Liver (tissue), 9 donors: ENCODE data around the gene PNKD. TPM values are rescaled to one million over a fixed set of nuclear protein-coding genes. Genes with fewer than 3 reads are reported as not detected.
A peak's percentile ranks its signal among the peaks of the same experiment; 100 is the strongest.

Source experiments
- DNase-seq: peaks from one replicate; pipeline ENCODE4 v3.0.0-alpha.2; 2017; ENCODE audit warnings: low spot score
- H3K27ac ChIP-seq, 2 donors: one replicate each; pipeline ENCODE4 v1.7.0; 2013; ENCODE audit warnings: inconsistent platforms in 2 of 2, low read length in 2 of 2, control low read depth in 1 of 2, low read depth in 1 of 2, mild to moderate bottlenecking in 1 of 2
- H3K27me3 ChIP-seq, 4 donors: one replicate each; pipeline versions ENCODE4 v1.6.1 to v1.7.0; 2013; ENCODE audit warnings: low read length in 3 of 4, inconsistent platforms in 1 of 4, mild to moderate bottlenecking in 1 of 4, moderate library complexity in 1 of 4; ENCODE audit not compliant: control insufficient read depth in 4 of 4, insufficient read depth in 4 of 4
- H3K36me3 ChIP-seq, 4 donors: one replicate each; pipeline versions ENCODE4 v1.6.1 to v1.7.0; 2013; ENCODE audit warnings: low read length in 3 of 4, mild to moderate bottlenecking in 3 of 4, low read depth in 1 of 4, moderate library complexity in 1 of 4; ENCODE audit not compliant: control insufficient read depth in 4 of 4, insufficient read depth in 3 of 4
- H3K4me1 ChIP-seq, 4 donors: one replicate each; pipeline versions ENCODE4 v1.6.1 to v1.7.0; 2013; ENCODE audit warnings: low read length in 3 of 4, mild to moderate bottlenecking in 3 of 4, moderate library complexity in 1 of 4; ENCODE audit not compliant: control insufficient read depth in 4 of 4, insufficient read depth in 4 of 4
- H3K4me3 ChIP-seq, 3 donors: one replicate each; pipeline versions ENCODE4 v1.6.1 to v1.7.0; 2013; ENCODE audit warnings: low read length in 3 of 3, control low read depth in 1 of 3, low read depth in 1 of 3, mild to moderate bottlenecking in 1 of 3
- H3K9ac ChIP-seq, 2 donors: one replicate each; pipeline ENCODE4 v1.7.0; 2013; ENCODE audit warnings: low read length in 2 of 2, mild to moderate bottlenecking in 2 of 2, moderate library complexity in 2 of 2, control low read depth in 1 of 2, low read depth in 1 of 2
- H3K9me3 ChIP-seq, 4 donors: one replicate each; pipeline versions ENCODE4 v1.6.1 to v1.7.0; 2013; ENCODE audit warnings: low read length in 3 of 4; ENCODE audit not compliant: control insufficient read depth in 4 of 4
- EGR1 ChIP-seq, 2 donors: IDR thresholded peaks; 2 replicates each; pipeline ENCODE4 v1.6.1; 2016 to 2018; ENCODE audit warnings: antibody characterized with exemption in 2 of 2, low read depth in 2 of 2
- FOXA1 ChIP-seq: IDR thresholded peaks from 2 replicates; pipeline ENCODE4 v1.6.1; 2016; ENCODE audit warnings: antibody characterized with exemption
- GABPA ChIP-seq, 2 donors: IDR thresholded peaks in 1 of 2; conservative IDR thresholded peaks in 1 of 2; 2 replicates each; pipeline ENCODE4 v1.6.1; 2016; ENCODE audit warnings: antibody characterized with exemption in 2 of 2, mild to moderate bottlenecking in 1 of 2, moderate library complexity in 1 of 2
- HNF4G ChIP-seq: IDR thresholded peaks from 2 replicates; pipeline ENCODE4 v1.6.1; 2016; ENCODE audit warnings: antibody characterized with exemption
- NR2F2 ChIP-seq: IDR thresholded peaks from 2 replicates; pipeline ENCODE4 v1.6.1; 2016; ENCODE audit warnings: antibody characterized with exemption
- RAD21 ChIP-seq, 2 donors: IDR thresholded peaks; 2 replicates each; pipeline ENCODE4 v1.6.1; 2016; ENCODE audit warnings: antibody characterized with exemption in 2 of 2, mild to moderate bottlenecking in 2 of 2
- RXRA ChIP-seq, 2 donors: IDR thresholded peaks; 2 replicates each; pipeline ENCODE4 v1.6.1; 2017 to 2018; ENCODE audit warnings: antibody characterized with exemption in 2 of 2, mild to moderate bottlenecking in 1 of 2
- SP1 ChIP-seq: IDR thresholded peaks from 2 replicates; pipeline ENCODE4 v1.6.1; 2018; ENCODE audit warnings: antibody characterized with exemption, mild to moderate bottlenecking
- TAF1 ChIP-seq: conservative IDR thresholded peaks from 2 replicates; pipeline ENCODE4 v1.6.1; 2016; ENCODE audit warnings: antibody characterized with exemption, mild to moderate bottlenecking
- YY1 ChIP-seq: IDR thresholded peaks from 2 replicates; pipeline ENCODE4 v1.6.1; 2016; ENCODE audit warnings: antibody characterized with exemption, mild to moderate bottlenecking
- WGBS: extraction: QIAGEN DNeasy Blood & Tissue Kit; methylation state at CpG from one replicate; pipeline ENCODE4 v1.1.7; 2013; 5-methylcytosine and 5-hydroxymethylcytosine counted together
- polyA plus RNA-seq, 2 donors: library from polyadenylated mRNA; stranded (reverse) in 1 of 2; unstranded in 1 of 2; fragments of 200-250 nt in 1 of 2; fragments of >200 nt in 1 of 2; fragmentation: Nextera tagmentation in 1 of 2; extraction: Ambion mirVana in 1 of 2; gene quantifications; one replicate each; pipeline versions ENCODE4 v1.2.1 to v1.2.3, GENCODE V29; 2013 to 2015
- total RNA-seq, 2 donors: library from RNA; depleted of rRNA; stranded (reverse); fragments of >200 nt; gene quantifications; one replicate each; pipeline ENCODE4 v1.2.3, GENCODE V29; 2014
- TF ChIP-seq, protein P1 (sequence below): IDR thresholded peaks from 2 replicates; pipeline ENCODE4 v1.6.1; 2016; ENCODE audit warnings: antibody characterized with exemption
- TF ChIP-seq, protein P2 (sequence below): IDR thresholded peaks from 2 replicates; pipeline ENCODE4 v1.6.1; 2016; ENCODE audit warnings: antibody characterized with exemption, mild to moderate bottlenecking
- TF ChIP-seq, protein P3 (sequence below): IDR thresholded peaks from 2 replicates; pipeline ENCODE4 v1.6.1; 2016; ENCODE audit warnings: antibody characterized with exemption
- TF ChIP-seq, protein P4 (sequence below): fragments of 150-350 bp; IDR thresholded peaks from 2 replicates; pipeline ENCODE4 v1.5.1; 2017; ENCODE audit warnings: improper control_type of control experiment, low read depth, low read length; ENCODE audit not compliant: missing input control
- TF ChIP-seq, protein P5 (sequence below): IDR thresholded peaks from 2 replicates; pipeline ENCODE4 v1.6.1; 2016; ENCODE audit warnings: antibody characterized with exemption
- donor health status: healthy.
- donor health status: healthy.
- donor health status: healthy.
- donor health status: healthy.
- donor health status: healthy.

The PNKD gene
- total and polyA plus RNA-seq, 4 donors, result 28.5 to 161 (median 94.9) TPM

DNA sequence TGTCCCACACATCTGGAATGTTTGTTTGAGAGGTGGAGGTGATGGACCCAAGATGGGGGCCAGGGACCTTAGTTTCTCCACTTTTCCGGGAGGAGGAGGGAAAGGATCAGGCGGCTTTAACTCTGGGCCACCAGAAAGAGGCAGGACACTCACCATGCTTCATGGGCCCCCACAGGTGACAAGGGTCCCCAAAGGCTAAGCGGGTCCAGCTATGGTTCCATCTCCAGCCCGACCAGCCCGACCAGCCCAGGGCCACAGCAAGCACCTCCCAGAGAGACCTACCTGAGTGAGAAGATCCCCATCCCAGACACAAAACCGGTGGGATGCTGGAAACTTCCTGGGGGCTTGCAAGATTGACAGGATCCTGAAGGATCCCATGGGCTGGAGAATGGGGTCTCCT lies 112.5 kb downstream of the PNKD start:
- WGBS, result 94% methylated on average over 6 of the region's 6 CpGs
- Histone ChIP-seq H3K4me3 (no peak overlapping the region), H3K9me3 (no peaks in the 10 kb centered on the region), H3K4me1 (peaks cover 0 to 8% (median 3%) of the 10 kb centered on the region in 4 donors), H3K27me3 (no peaks in the 10 kb centered on the region), H3K9ac (no peak overlapping the region), H3K36me3 (no peaks in the 10 kb centered on the region), H3K27ac (peak overlapping the region; percentile 5 to 67)
- TF ChIP-seq HNF4G (no peak), RXRA (IDR thresholded peaks at IDR 0.05) (no peak), GABPA (IDR thresholded peaks at IDR 0.05 in 1 of 2, conservative IDR thresholded peaks at IDR 0.05 in 1 of 2) (no peak), SP1 (no peak)
- TF ChIP-seq, protein P1, sequence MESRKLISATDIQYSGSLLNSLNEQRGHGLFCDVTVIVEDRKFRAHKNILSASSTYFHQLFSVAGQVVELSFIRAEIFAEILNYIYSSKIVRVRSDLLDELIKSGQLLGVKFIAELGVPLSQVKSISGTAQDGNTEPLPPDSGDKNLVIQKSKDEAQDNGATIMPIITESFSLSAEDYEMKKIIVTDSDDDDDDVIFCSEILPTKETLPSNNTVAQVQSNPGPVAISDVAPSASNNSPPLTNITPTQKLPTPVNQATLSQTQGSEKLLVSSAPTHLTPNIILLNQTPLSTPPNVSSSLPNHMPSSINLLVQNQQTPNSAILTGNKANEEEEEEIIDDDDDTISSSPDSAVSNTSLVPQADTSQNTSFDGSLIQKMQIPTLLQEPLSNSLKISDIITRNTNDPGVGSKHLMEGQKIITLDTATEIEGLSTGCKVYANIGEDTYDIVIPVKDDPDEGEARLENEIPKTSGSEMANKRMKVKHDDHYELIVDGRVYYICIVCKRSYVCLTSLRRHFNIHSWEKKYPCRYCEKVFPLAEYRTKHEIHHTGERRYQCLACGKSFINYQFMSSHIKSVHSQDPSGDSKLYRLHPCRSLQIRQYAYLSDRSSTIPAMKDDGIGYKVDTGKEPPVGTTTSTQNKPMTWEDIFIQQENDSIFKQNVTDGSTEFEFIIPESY, result no peak
- TF ChIP-seq, protein P2, sequence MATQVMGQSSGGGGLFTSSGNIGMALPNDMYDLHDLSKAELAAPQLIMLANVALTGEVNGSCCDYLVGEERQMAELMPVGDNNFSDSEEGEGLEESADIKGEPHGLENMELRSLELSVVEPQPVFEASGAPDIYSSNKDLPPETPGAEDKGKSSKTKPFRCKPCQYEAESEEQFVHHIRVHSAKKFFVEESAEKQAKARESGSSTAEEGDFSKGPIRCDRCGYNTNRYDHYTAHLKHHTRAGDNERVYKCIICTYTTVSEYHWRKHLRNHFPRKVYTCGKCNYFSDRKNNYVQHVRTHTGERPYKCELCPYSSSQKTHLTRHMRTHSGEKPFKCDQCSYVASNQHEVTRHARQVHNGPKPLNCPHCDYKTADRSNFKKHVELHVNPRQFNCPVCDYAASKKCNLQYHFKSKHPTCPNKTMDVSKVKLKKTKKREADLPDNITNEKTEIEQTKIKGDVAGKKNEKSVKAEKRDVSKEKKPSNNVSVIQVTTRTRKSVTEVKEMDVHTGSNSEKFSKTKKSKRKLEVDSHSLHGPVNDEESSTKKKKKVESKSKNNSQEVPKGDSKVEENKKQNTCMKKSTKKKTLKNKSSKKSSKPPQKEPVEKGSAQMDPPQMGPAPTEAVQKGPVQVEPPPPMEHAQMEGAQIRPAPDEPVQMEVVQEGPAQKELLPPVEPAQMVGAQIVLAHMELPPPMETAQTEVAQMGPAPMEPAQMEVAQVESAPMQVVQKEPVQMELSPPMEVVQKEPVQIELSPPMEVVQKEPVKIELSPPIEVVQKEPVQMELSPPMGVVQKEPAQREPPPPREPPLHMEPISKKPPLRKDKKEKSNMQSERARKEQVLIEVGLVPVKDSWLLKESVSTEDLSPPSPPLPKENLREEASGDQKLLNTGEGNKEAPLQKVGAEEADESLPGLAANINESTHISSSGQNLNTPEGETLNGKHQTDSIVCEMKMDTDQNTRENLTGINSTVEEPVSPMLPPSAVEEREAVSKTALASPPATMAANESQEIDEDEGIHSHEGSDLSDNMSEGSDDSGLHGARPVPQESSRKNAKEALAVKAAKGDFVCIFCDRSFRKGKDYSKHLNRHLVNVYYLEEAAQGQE, result no peak
- DNase-seq, result no peak

DNA sequence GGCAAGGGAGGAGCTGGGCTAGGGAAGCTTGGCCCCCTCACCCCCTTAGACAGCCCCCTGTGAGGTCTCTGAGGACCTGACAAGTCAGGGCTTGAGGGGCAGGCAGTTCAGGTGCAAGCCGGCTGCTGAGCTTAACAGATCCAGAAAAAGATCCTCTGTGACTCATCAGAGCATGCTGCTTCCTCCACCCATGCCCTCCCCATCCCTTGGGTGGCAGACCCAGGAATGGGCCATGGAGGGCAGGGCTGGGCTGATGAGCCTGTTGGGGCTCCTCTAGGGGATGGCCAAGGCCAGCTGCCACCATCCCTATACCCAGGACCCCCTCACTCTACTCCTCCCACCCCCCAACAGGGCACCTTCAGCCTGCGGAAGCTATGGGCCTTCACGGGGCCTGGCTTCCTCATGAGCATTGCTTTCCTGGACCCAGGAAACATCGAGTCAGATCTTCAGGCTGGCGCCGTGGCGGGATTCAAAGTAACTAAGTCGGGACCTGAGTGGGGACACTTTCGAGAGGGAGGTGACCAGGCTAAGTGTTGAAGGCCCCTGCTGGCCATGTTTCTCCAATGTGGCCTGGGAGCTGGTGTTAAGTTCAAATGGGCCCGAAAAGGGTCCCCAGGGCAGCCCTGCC lies 113.7 kb downstream of the PNKD start:
- Histone ChIP-seq H3K9ac (no peak overlapping the region), H3K36me3 (no peaks in the 10 kb centered on the region), H3K27me3 (no peaks in the 10 kb centered on the region), H3K9me3 (no peaks in the 10 kb centered on the region), H3K4me1 (peaks cover 0 to 10% (median 4%) of the 10 kb centered on the region in 4 donors), H3K27ac (no peak overlapping the region), H3K4me3 (no peak overlapping the region)
- WGBS, result 90% methylated on average over 10 of the region's 10 CpGs
- no peak for TF ChIP-seq RXRA (IDR thresholded peaks at IDR 0.05)
- TF ChIP-seq FOXA1, result no peak
- no peak for TF ChIP-seq SP1
- no peak for TF ChIP-seq TAF1
- TF ChIP-seq, protein P3, sequence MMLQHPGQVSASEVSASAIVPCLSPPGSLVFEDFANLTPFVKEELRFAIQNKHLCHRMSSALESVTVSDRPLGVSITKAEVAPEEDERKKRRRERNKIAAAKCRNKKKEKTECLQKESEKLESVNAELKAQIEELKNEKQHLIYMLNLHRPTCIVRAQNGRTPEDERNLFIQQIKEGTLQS, result no peak
- no peak for TF ChIP-seq RAD21 (IDR thresholded peaks at IDR 0.05)
- TF ChIP-seq, protein P4, sequence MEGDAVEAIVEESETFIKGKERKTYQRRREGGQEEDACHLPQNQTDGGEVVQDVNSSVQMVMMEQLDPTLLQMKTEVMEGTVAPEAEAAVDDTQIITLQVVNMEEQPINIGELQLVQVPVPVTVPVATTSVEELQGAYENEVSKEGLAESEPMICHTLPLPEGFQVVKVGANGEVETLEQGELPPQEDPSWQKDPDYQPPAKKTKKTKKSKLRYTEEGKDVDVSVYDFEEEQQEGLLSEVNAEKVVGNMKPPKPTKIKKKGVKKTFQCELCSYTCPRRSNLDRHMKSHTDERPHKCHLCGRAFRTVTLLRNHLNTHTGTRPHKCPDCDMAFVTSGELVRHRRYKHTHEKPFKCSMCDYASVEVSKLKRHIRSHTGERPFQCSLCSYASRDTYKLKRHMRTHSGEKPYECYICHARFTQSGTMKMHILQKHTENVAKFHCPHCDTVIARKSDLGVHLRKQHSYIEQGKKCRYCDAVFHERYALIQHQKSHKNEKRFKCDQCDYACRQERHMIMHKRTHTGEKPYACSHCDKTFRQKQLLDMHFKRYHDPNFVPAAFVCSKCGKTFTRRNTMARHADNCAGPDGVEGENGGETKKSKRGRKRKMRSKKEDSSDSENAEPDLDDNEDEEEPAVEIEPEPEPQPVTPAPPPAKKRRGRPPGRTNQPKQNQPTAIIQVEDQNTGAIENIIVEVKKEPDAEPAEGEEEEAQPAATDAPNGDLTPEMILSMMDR, result no peak
- TF ChIP-seq EGR1 (IDR thresholded peaks at IDR 0.05; ENCODE audit: low read depth in 2 of 2), result no peak
- TF ChIP-seq GABPA (IDR thresholded peaks at IDR 0.05 in 1 of 2, conservative IDR thresholded peaks at IDR 0.05 in 1 of 2), result no peak
- TF ChIP-seq, protein P1, result no peak
- TF ChIP-seq, protein P5, sequence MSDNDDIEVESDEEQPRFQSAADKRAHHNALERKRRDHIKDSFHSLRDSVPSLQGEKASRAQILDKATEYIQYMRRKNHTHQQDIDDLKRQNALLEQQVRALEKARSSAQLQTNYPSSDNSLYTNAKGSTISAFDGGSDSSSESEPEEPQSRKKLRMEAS, result no peak
- no peak for TF ChIP-seq HNF4G
- TF ChIP-seq NR2F2, result no peak
- no peak for TF ChIP-seq YY1
- TF ChIP-seq, protein P2, result no peak
- DNase-seq, result no peak
